BLaER1 (cell line): ENCODE measurements around the gene TBX18.

Experiments
- H3K27ac ChIP-seq: shearing (Covaris generic); formaldehyde crosslinking; 2 replicates; pipeline ENCODE4 v1.8.1; 2022
- H3K27me3 ChIP-seq: shearing (Covaris generic); formaldehyde crosslinking; 2 replicates; pipeline ENCODE4 v1.8.1; 2022
- H3K36me3 ChIP-seq: shearing (Covaris generic); formaldehyde crosslinking; 2 replicates; pipeline ENCODE4 v1.8.1; 2022
- H3K4me1 ChIP-seq: shearing (Covaris generic); formaldehyde crosslinking; 2 replicates; pipeline ENCODE4 v1.8.1; 2022
- H3K4me2 ChIP-seq: shearing (Covaris generic); formaldehyde crosslinking; 2 replicates; pipeline ENCODE4 v1.8.1; 2022
- H3K4me3 ChIP-seq: shearing (Covaris generic); formaldehyde crosslinking; 2 replicates; pipeline ENCODE4 v1.8.1; 2022
- H3K9ac ChIP-seq: shearing (Covaris generic); formaldehyde crosslinking; 2 replicates; pipeline ENCODE4 v1.8.1; 2022
- H3K9me3 ChIP-seq: shearing (Covaris generic); formaldehyde crosslinking; 2 replicates; pipeline ENCODE4 v1.8.1; 2022
- H4K20me1 ChIP-seq: shearing (Covaris generic); formaldehyde crosslinking; 2 replicates; pipeline ENCODE4 v1.8.1; 2022
- Cebpa-rat ChIP-seq: shearing (Covaris generic); IDR thresholded peaks from 2 replicates; pipeline ENCODE4 v1.8.1; 2022

TBX18 gene

DNA sequence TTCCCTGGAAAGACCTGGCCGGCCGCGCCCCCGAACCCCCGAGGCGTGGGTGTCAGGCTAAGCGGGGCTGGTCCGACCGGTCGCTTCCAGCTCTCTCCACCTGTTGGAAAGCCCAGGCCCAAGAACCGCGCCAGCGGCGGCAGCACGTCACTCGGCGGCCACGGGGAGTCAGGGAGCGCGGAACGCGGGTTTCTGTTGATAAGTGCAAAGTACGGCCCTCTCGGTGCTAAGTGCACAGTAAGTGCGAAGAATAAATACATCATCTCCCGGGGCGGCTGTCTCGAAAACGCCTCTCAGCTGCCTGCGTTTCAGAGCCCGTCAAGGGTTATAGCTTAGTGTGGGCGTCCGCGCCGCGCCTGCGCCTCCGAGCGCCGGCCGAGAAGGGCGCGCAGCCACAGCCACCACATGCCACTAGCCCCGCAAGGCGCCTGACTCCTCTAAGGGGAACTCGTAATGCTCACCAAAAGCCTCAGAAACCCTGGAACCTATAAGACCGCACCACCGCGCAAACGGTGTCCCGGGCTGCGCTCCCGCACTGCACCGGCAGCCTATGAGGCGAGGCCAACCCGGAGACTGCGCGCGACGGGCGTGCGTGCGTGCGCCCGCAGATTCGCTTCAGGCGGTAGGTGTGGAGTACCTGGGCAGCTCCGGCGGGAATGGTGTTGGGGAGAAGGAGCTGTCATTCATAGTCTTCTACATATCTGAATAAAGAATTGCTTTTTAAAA is 9.2 kb upstream of the TBX18 start:
- Histone ChIP-seq H4K20me1 (no peaks in the 10 kb centered on the region), H3K36me3 (no peaks in the 10 kb centered on the region), H3K4me1 (no peaks in the 10 kb centered on the region), H3K4me2 (no peak overlapping the region), H3K9ac (no peak overlapping the region), H3K27ac (no peak overlapping the region), H3K4me3 (no peak overlapping the region), H3K9me3 (peaks cover 36% of the 10 kb centered on the region), H3K27me3 (peaks cover 75% of the 10 kb centered on the region)
- TF ChIP-seq Cebpa-rat = no peak

DNA sequence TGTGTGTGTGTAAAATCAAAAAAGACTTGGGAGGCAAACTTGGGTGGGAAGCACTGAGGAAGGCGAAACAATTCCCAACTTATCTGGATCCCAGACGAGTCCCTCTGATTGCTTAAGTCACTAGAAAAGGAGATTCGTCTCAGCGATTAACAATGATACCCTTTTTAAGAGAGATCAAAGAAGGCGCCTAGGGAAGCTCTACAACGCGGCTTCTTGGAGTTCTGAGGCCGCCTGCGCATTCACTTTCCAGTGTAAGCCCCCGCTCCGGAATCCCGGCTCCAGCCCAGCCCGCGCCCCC is 8.7 kb upstream of the TBX18 start:
- Histone ChIP-seq H3K9me3 (peaks cover 40% of the 10 kb centered on the region), H4K20me1 (no peaks in the 10 kb centered on the region), H3K9ac (no peak overlapping the region), H3K4me1 (no peaks in the 10 kb centered on the region), H3K27me3 (peaks cover 80% of the 10 kb centered on the region), H3K4me2 (no peak overlapping the region), H3K27ac (no peak overlapping the region), H3K4me3 (no peak overlapping the region), H3K36me3 (no peaks in the 10 kb centered on the region)
- TF ChIP-seq Cebpa-rat = no peak

DNA sequence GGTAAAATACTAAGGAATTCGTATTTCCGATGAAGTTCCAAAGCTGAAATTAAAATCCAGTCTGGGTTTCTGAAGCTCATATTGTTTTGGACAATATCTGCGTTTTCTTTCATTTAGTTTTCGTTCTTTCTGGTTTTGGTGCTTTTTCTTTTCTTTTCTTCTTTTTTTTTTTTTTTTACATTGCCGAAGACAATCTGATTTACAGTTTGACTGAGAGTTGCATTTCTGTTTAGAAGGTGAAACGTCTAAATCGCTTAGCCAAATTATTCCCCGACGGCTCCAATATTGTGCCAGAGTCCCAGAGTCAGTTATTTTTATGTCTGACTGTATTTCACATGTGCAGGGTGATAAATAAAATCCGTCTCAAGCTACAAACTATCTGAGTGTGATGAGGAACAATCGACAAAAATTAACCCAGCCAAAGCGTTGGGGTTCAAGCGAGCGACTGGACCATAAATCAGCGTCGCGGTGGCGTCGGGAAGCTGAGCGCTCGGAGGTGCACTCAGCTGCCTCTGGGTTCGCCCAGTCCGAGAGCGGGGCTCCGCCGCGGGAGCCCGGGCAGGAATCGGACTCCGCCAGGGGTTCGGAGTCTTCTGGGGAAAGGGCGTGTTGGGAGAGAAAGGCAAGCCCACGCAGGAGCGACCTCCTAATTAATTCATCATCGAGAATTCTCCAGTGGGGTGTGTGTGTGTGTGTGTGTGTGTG is 8.2 kb upstream of the TBX18 start:
- Histone ChIP-seq H3K9ac (no peak overlapping the region), H3K27me3 (peaks cover 85% of the 10 kb centered on the region), H3K4me2 (no peak overlapping the region), H3K27ac (no peak overlapping the region), H3K4me3 (no peak overlapping the region), H3K4me1 (no peaks in the 10 kb centered on the region), H3K9me3 (peaks cover 40% of the 10 kb centered on the region), H4K20me1 (no peaks in the 10 kb centered on the region), H3K36me3 (no peaks in the 10 kb centered on the region)
- no peak for TF ChIP-seq Cebpa-rat

DNA sequence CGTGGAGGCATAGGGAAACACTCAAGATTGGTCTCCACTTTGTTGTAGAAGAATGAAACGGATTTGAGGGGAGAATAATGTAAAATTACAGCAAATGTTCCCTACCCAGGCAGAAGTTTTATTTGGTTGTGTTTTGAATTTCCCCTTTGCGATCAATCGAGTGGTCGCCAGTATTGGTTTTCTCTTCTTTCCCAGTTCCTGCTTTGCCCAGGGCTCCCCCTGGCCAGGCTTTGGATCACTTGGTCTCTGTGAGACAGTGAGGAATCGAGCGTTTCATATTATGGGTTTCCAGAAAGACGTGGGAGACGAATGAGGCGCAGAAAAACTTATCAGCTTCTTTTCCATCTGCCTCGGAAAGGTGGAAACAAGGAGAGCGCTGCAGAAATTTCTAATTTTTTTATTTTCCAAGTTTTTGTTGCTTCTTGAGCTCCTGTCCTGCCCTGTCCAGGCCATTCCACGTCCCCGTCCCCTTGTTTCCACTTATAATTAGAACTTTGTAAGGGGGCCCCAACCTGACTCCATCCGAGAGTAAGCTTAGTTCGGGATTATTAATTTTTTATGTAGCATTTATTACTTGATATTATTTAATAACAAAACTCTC is 7.5 kb upstream of the TBX18 start:
- Histone ChIP-seq H3K4me3 (no peak overlapping the region), H3K27ac (no peak overlapping the region), H3K4me2 (no peak overlapping the region), H3K27me3 (peaks cover 92% of the 10 kb centered on the region), H3K36me3 (no peaks in the 10 kb centered on the region), H4K20me1 (no peaks in the 10 kb centered on the region), H3K9me3 (peaks cover 40% of the 10 kb centered on the region), H3K9ac (no peak overlapping the region), H3K4me1 (no peaks in the 10 kb centered on the region)
- TF ChIP-seq Cebpa-rat = no peak

DNA sequence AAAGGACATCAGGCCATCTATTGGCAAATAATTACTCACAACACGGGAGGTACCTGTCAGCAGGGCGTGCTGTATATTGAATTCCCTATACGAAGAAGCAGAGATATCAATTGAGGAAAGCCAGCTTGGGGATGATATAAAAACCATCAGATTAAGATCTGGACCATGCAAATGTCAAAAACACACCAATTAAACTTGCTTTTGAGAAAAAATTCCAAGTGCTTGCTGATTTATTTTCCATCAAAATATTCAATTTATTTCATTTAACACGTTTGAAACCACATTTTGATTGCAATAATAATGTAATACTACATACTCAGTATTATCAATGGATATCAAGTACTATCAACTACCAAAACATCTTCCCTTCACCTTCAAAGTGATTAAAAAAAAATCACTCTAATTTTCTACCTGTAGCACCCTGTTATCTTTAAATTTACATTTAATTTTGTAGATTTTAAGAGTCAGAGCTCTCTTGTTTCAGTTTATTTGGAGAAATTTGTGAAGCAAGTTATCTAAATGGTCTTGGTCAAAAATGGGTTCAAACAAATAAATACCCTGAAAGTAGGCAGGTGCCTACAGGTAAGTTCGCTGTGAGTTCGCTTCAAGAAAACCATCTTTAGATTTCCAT is 6.8 kb upstream of the TBX18 start:
- H3K4me3 ChIP-seq = no peak overlapping the region
- peaks cover 46% of the 10 kb centered on the region for H3K9me3 ChIP-seq
- H3K27ac ChIP-seq = no peak overlapping the region
- no peaks in the 10 kb centered on the region for H3K36me3 ChIP-seq
- H3K27me3 ChIP-seq = peaks cover 98% of the 10 kb centered on the region
- no peaks in the 10 kb centered on the region for H4K20me1 ChIP-seq
- no peak overlapping the region for H3K9ac ChIP-seq
- H3K4me2 ChIP-seq = no peak overlapping the region
- no peak for TF ChIP-seq Cebpa-rat
- H3K4me1 ChIP-seq = no peaks in the 10 kb centered on the region

DNA sequence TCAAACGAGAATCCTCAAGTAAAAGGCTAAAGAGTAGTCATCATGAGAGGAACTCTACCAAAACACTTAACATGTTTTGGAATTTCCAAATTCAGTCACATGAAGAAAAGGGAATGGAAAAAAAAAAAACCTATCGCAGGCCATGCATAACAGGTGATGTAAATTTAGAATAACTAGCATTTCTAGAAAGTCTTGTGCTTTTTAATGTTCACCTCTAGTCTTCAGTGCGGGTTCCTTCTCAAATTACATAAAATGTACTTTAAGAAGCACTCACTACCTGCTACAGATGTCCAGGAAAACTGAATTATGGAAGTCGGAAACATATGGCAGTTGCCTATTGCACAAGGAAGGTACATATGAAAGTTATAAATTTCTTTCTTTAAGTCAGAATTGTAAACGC is 6.1 kb upstream of the TBX18 start:
- H3K27me3 ChIP-seq = peaks cover 100% of the 10 kb centered on the region
- H3K4me2 ChIP-seq = no peak overlapping the region
- no peaks in the 10 kb centered on the region for H3K36me3 ChIP-seq
- H3K4me1 ChIP-seq = no peaks in the 10 kb centered on the region
- no peak overlapping the region for H3K4me3 ChIP-seq
- H3K9ac ChIP-seq = no peak overlapping the region
- H4K20me1 ChIP-seq = no peaks in the 10 kb centered on the region
- peaks cover 48% of the 10 kb centered on the region for H3K9me3 ChIP-seq
- H3K27ac ChIP-seq = no peak overlapping the region
- TF ChIP-seq Cebpa-rat = no peak

DNA sequence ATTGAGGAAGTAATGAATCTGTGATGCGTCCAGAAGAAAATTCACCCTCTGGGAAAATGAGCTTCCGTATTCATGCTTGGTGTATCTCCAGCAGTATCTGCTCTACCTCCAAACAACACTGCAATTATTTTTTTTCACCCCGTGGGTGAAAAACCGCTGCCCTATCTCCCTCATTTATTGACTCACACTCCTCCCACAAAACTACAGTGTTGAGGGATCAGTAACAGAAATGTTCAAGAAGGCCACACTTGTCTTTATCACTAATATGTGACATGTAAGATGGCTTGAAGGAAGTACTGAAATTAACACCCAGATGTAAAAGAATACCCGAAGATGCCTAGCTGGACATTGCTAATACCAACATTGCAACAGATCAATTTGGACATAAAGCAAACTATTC is 4.9 kb upstream of the TBX18 start:
- H3K4me2 ChIP-seq = no peak overlapping the region
- no peak overlapping the region for H3K4me3 ChIP-seq
- no peak overlapping the region for H3K9ac ChIP-seq
- no peaks in the 10 kb centered on the region for H3K4me1 ChIP-seq
- H3K27me3 ChIP-seq = peaks cover 100% of the 10 kb centered on the region
- no peak for TF ChIP-seq Cebpa-rat
- H4K20me1 ChIP-seq = no peaks in the 10 kb centered on the region
- H3K36me3 ChIP-seq = no peaks in the 10 kb centered on the region
- no peak overlapping the region for H3K27ac ChIP-seq
- peaks cover 50% of the 10 kb centered on the region for H3K9me3 ChIP-seq

DNA sequence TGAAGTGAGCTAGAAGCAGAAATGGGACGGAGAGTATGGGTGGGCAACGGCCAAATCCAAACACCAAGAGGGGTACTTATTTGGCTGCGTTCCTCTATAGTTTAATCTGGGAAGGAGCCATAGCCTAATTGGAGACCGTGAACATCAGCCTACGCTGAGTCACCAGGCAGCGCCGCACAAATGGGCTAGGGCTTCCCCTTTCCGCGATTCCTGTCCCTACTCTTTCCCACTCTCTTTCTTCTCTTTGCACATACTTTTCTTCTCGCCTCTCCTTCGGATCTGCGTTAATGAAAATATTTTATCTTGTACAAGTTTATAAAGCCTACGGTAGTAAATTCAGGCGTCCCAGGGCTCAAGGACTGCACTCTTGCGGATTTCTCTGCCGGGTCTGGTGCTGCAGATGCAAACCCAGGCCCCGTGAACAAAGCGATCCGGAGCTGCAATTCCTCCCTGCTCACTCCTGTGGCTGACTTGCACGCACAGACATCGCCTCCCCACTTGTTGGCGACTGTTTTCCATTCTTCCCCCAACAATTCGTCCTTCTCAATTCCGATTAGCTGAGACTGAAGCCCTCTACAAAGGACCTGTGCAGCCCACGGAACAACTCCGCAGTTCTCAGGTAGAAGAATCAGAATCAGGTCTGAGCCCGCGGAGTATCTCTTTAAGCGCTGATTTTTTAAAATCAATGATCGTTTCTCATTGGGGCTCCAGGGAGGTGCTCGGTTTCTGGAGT is 4.2 kb upstream of the TBX18 start:
- Histone ChIP-seq H3K9ac (no peak overlapping the region), H3K36me3 (no peaks in the 10 kb centered on the region), H3K4me3 (no peak overlapping the region), H4K20me1 (no peaks in the 10 kb centered on the region), H3K4me1 (no peaks in the 10 kb centered on the region), H3K27ac (no peak overlapping the region), H3K9me3 (peaks cover 50% of the 10 kb centered on the region), H3K27me3 (peaks cover 100% of the 10 kb centered on the region), H3K4me2 (no peak overlapping the region)
- TF ChIP-seq Cebpa-rat = no peak

DNA sequence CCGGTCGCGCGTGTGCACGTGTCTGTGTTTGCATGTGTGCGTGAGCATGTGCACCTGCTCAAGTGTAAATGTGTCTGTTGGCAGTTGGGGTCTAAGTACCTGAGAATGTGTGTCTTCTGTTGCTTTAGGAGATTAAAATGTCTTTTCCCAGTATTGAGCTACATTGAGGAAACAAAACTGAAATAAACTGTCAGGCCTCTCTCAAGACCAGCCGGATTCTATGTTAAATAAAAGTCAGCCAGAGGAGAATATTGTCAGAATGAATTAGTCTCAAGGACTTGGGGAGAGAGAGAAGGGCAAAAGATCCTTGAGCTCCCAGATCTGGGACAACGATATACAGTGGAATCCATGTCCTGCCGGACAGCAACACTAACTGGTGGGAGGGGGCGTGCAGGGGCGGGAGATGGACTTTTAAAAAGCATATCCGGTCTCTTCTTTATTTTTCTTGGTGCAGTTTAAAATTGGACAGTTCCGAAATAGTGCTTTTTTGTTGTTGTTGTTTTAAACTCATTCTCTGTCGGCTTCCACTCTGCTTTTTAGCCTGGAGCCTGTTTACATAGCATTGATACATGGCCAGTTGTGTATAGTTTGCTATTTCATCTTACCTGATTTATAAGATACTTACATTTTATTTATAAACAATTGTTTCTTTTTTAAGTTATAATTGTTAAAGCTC is 3.3 kb upstream of the TBX18 start:
- Histone ChIP-seq H3K9me3 (peaks cover 50% of the 10 kb centered on the region), H3K4me1 (no peaks in the 10 kb centered on the region), H3K36me3 (no peaks in the 10 kb centered on the region), H3K4me3 (no peak overlapping the region), H4K20me1 (no peaks in the 10 kb centered on the region), H3K27me3 (peaks cover 100% of the 10 kb centered on the region), H3K4me2 (no peak overlapping the region), H3K9ac (no peak overlapping the region), H3K27ac (no peak overlapping the region)
- no peak for TF ChIP-seq Cebpa-rat
